ENCODE results near the gene ALMS1. TPM values are rescaled to one million over a fixed set of nuclear protein-coding genes. Genes with fewer than 3 reads are reported as not detected.

ALMS1 gene
- total and polyA plus RNA-seq, 2 donors (not counting 3 experiments of a cell fraction or from before 2014, with no cell fraction given): 5.7 to 15.4 TPM

GRCh38 chr2:73638429-73638828 lies 252.8 kb downstream of the ALMS1 start:
- H3K9ac ChIP-seq (replicated peaks; ENCODE audit: extremely low read depth, insufficient read depth, low read length): no peak overlapping the region
- H3K4me2 ChIP-seq (ENCODE audit: insufficient read depth, low read length): no peak overlapping the region
- H3K9me3 ChIP-seq (replicated peaks; ENCODE audit: control insufficient read depth, insufficient read depth, low read length): no peaks in the 10 kb centered on the region
- dilution Hi-C loops (cut with MboI; ENCODE audit: extremely low pct_ligation_motif_present, low sequenced_read_pairs): no loop called here
- DNase-seq (ENCODE audit: low read depth, low spot score) (no peak), FAIRE-seq (no peak)
- POLR2A ChIA-PET: no interaction called here
- no peaks in the 10 kb centered on the region for H3K9me1 ChIP-seq (replicated peaks; ENCODE audit: control insufficient read depth, extremely low read depth, insufficient read depth, low read length)
- no peak overlapping the region for H3K4me3 ChIP-seq (replicated peaks in 1 of 3; ENCODE audit: insufficient read depth in 1 of 3, low read depth in 1 of 3, low read length in 3 of 3)
- H4K20me1 ChIP-seq (replicated peaks; ENCODE audit: control insufficient read depth, extremely low read depth, insufficient read depth, low read length): no peaks in the 10 kb centered on the region
- TF ChIP-seq CTCF (IDR thresholded peaks at IDR 0.05; ENCODE audit: extremely low read depth in 1 of 2, insufficient read depth in 1 of 2, low read depth in 1 of 2, low read length in 2 of 2) (no peak), EZH2 (IDR thresholded peaks at IDR 0.05; ENCODE audit: borderline replicate concordance, low read depth, low read length, severe bottlenecking) (no peak), POLR2AphosphoS5 (IDR thresholded peaks at IDR 0.05; ENCODE audit: insufficient read depth, low read depth, low read length) (no peak), FOS (IDR thresholded peaks at IDR 0.05; ENCODE audit: borderline replicate concordance, insufficient read depth, low read length) (no peak), POLR2A (IDR thresholded peaks at IDR 0.05; ENCODE audit: low read depth, low read length) (no peak), JUN (IDR thresholded peaks at IDR 0.05; ENCODE audit: borderline replicate concordance, insufficient read depth, insufficient read length, low read depth) (no peak), MAX (IDR thresholded peaks at IDR 0.05; ENCODE audit: insufficient read depth, insufficient read length) (no peak), MYC (IDR thresholded peaks at IDR 0.05; ENCODE audit: low read depth, low read length) (no peak), GATA2 (IDR thresholded peaks at IDR 0.05; ENCODE audit: insufficient read depth, insufficient read length, low read depth, low read length) (no peak)
- H3K79me2 ChIP-seq (ENCODE audit: control insufficient read depth, insufficient read depth, low read length): no peaks in the 10 kb centered on the region
- BruUV-seq (replicated peaks): no TSS peak
- H3K27me3 ChIP-seq (ENCODE audit: control insufficient read depth in 2 of 2, insufficient read depth in 2 of 2, low read length in 2 of 2): peaks cover 0 to 3% of the 10 kb centered on the region in 2 experiments
- CTCF ChIA-PET: no interaction called here
- no peak overlapping the region for H2AFZ ChIP-seq (ENCODE audit: low read depth, low read length)
- no peak overlapping the region for H3K27ac ChIP-seq (ENCODE audit: insufficient read depth, low read depth, low read length)
- intact Hi-C loops (cut with micrococcal nuclease): no loop called here
- no peaks in the 10 kb centered on the region for H3K4me1 ChIP-seq (ENCODE audit: control insufficient read depth, extremely low read depth, insufficient read depth, low read length)
- no peaks in the 10 kb centered on the region for H3K36me3 ChIP-seq (ENCODE audit: control insufficient read depth in 2 of 2, extremely low read depth in 1 of 2, insufficient read depth in 2 of 2, low read length in 2 of 2)
